Spleen (tissue), 11 donors: Measurements from ENCODE around the gene PLAGL1. TPM values are rescaled to one million over a fixed set of nuclear protein-coding genes. Genes with fewer than 3 reads are reported as not detected.
A peak's percentile ranks its signal among the peaks of the same experiment; 100 is the strongest.

Experiments
- DNase-seq: peaks from one replicate; pipeline ENCODE4 v3.0.0-alpha.2; 2020
- H3K27ac ChIP-seq, 8 donors: fragments of 200-600 bp; sonication (generic) in 7 of 8; 1 replicate in 4 of 8; 2 replicates in 4 of 8; pipeline versions ENCODE4 v1.5.0 to v1.8.0; 2016 to 2021; ENCODE audit warnings: inconsistent platforms in 4 of 8, mild to moderate bottlenecking in 4 of 8, moderate library complexity in 1 of 8
- H3K27me3 ChIP-seq, 7 donors: fragments of 200-600 bp; sonication (generic) in 6 of 7; replicated peaks in 1 of 7; 1 replicate in 4 of 7; 2 replicates in 3 of 7; pipeline versions ENCODE4 v1.5.0 to v1.8.0; 2016 to 2021; ENCODE audit warnings: inconsistent platforms in 3 of 7, mild to moderate bottlenecking in 1 of 7
- H3K36me3 ChIP-seq, 6 donors: fragments of 200-600 bp; sonication (generic) in 5 of 6; 1 replicate in 4 of 6; 2 replicates in 2 of 6; pipeline versions ENCODE4 v1.5.0 to v1.8.0; 2016 to 2021; ENCODE audit warnings: inconsistent platforms in 2 of 6
- H3K4me1 ChIP-seq, 6 donors: fragments of 200-600 bp; sonication (generic) in 5 of 6; 1 replicate in 3 of 6; 2 replicates in 3 of 6; pipeline versions ENCODE4 v1.5.0 to v1.8.0; 2016 to 2021; ENCODE audit warnings: inconsistent platforms in 3 of 6
- H3K4me3 ChIP-seq, 8 donors: fragments of 200-600 bp; sonication (generic) in 7 of 8; 1 replicate in 4 of 8; 2 replicates in 4 of 8; pipeline versions ENCODE4 v1.5.0 to v1.8.0; 2016 to 2021; ENCODE audit warnings: inconsistent platforms in 4 of 8, mild to moderate bottlenecking in 4 of 8, moderate library complexity in 2 of 8
- H3K9me3 ChIP-seq, 8 donors: fragments of 200-600 bp; sonication (generic) in 7 of 8; 1 replicate in 4 of 8; 2 replicates in 4 of 8; pipeline versions ENCODE4 v1.5.0 to v1.8.0; 2016 to 2021; ENCODE audit warnings: inconsistent platforms in 4 of 8
- POLR2A ChIP-seq, 3 donors: fragments of 450-650 bp; IDR thresholded peaks; one replicate each; pipeline ENCODE4 v1.5.1; 2017; ENCODE audit warnings: antibody characterized with exemption in 3 of 3, mild to moderate bottlenecking in 1 of 3
- POLR2AphosphoS5 ChIP-seq, 3 donors: sonication (generic); formaldehyde crosslinking; IDR thresholded peaks; one replicate each; pipeline ENCODE4 v1.5.1; 2017; ENCODE audit warnings: antibody characterized with exemption in 3 of 3
- WGBS, 5 donors: extraction: QIAGEN DNeasy Blood & Tissue Kit in 3 of 5; methylation state at CpG; one replicate each; pipeline versions ENCODE4 v1.1.5 to v1.1.7; 2013 to 2018; 5-methylcytosine and 5-hydroxymethylcytosine counted together
- intact Hi-C: fragments of 100-400 bp; cut with DNase I; formaldehyde crosslinking; loops from one replicate; pipeline ENCODE4 v1.15.0; 2023; ENCODE audit warnings: low total_unique reads
- polyA plus RNA-seq, 3 donors: library from polyadenylated mRNA; stranded (reverse); fragments of 200-250 nt; gene quantifications; one replicate each; pipeline ENCODE4 v1.2.1, GENCODE V29; 2013
- total RNA-seq, 7 donors: library from RNA; depleted of rRNA in 3 of 7; stranded (reverse); fragments of >200 nt in 3 of 7; fragmentation: NEBNext Ultra II Directional in 4 of 7; extraction: Animal tissue kit (Norgen Biotek cat#: 25700) in 4 of 7; gene quantifications; one replicate each; pipeline versions ENCODE4 v1.1.0 to v1.2.1, GENCODE V29; 2016 to 2021
- TF ChIP-seq, protein P1 (sequence below), 11 experiments: fragments of 200-600 bp in 7 of 11; fragments of 450-650 bp in 4 of 11; sonication (generic) in 4 of 11; IDR thresholded peaks in 8 of 11; conservative IDR thresholded peaks in 3 of 11; 1 replicate in 7 of 11; 2 replicates in 4 of 11; pipeline versions ENCODE4 v1.4.0 to v1.8.0; 2016 to 2021; ENCODE audit warnings: antibody characterized with exemption in 11 of 11, inconsistent platforms in 4 of 11, mild to moderate bottlenecking in 1 of 11
- donor health status: healthy with polysubstance abuse.
- donor health status: DM: no; HTN: no; CAD: no; lungs with moderate emphysema.
- donor health status: DM: no; HTN: no; CAD: no.
- donor health status: Bipolar disorder and iron deficiency.
- donor health status: healthy.
- donor health status: DM: no; HTN: no; CAD: no.
- donor health status: DM: yes; HTN: yes; CAD: no.

The PLAGL1 gene
- total and polyA plus RNA-seq, 10 donors = 7.1 to 34.4 (median 25.3) TPM

DNA sequence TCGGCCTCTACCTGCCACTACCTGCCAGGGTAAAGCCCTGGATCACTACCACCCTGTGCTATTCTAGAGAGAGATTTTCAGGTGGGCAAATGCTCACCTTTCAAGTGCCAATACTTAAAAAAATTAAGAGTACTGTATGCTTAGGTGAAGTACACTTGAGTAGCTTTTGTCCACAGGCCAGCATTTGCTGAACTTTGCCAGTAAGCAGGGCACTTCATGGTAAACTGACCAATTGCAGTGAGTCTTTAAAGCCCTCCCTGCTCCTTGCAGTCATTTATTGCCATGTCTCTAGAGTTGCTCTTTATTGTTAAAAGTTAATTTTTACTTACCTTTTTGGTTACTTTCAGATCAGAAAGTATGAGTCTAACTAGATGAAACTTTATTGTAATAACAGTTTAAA lies 58.5 kb downstream of the PLAGL1 start:
- Histone ChIP-seq H3K4me3 (no peak overlapping the region), H3K4me1 (no peaks in the 10 kb centered on the region), H3K9me3 (peaks cover 0 to 11% (median 0%) of the 10 kb centered on the region in 8 donors), H3K36me3 (peaks cover 0 to 31% (median 7%) of the 10 kb centered on the region in 6 donors), H3K27ac (no peak overlapping the region), H3K27me3 (no peaks in the 10 kb centered on the region)
- intact Hi-C loops = no loop called here
- WGBS, 5 donors = 86 to 100% (median 94%) methylated on average over 1 of the region's 1 CpG
- DNase-seq = no peak
- TF ChIP-seq POLR2A (IDR thresholded peaks at IDR 0.05) = no peak
- no peak for TF ChIP-seq POLR2AphosphoS5 (IDR thresholded peaks at IDR 0.05)

DNA sequence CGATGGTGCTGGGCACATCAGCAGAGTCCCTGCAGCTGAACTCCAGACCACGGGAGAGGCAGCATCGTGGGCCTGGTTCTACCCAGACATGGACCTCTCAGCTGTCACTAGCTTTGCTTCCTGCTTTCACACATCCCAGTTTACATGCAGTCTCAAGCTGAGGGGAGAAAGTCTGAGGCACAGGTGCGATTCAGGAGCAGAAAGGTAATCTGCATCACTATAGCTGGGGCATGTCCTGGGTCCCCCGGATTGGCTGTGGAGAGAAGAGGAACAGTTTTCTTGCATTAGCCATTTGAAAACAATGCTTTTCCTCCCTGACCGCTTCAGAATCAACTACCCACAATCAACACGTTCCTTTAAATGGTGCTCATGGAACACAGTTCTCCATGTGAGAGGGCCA lies 59.9 kb downstream of the PLAGL1 start:
- Histone ChIP-seq H3K4me3 (no peak overlapping the region), H3K9me3 (peaks cover 0 to 11% (median 0%) of the 10 kb centered on the region in 8 donors), H3K36me3 (peaks cover 0 to 31% (median 7%) of the 10 kb centered on the region in 6 donors), H3K4me1 (no peaks in the 10 kb centered on the region), H3K27me3 (no peaks in the 10 kb centered on the region), H3K27ac (no peak overlapping the region)
- intact Hi-C loops = no loop called here
- TF ChIP-seq, protein P1, sequence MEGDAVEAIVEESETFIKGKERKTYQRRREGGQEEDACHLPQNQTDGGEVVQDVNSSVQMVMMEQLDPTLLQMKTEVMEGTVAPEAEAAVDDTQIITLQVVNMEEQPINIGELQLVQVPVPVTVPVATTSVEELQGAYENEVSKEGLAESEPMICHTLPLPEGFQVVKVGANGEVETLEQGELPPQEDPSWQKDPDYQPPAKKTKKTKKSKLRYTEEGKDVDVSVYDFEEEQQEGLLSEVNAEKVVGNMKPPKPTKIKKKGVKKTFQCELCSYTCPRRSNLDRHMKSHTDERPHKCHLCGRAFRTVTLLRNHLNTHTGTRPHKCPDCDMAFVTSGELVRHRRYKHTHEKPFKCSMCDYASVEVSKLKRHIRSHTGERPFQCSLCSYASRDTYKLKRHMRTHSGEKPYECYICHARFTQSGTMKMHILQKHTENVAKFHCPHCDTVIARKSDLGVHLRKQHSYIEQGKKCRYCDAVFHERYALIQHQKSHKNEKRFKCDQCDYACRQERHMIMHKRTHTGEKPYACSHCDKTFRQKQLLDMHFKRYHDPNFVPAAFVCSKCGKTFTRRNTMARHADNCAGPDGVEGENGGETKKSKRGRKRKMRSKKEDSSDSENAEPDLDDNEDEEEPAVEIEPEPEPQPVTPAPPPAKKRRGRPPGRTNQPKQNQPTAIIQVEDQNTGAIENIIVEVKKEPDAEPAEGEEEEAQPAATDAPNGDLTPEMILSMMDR (IDR thresholded peaks at IDR 0.05 in 8 of 11, conservative IDR thresholded peaks at IDR 0.05 in 3 of 11) = no peak
- TF ChIP-seq POLR2A (IDR thresholded peaks at IDR 0.05) (no peak), POLR2AphosphoS5 (IDR thresholded peaks at IDR 0.05) (no peak)
- no peak for DNase-seq
- 90 to 97% (median 93%) methylated on average over 7 of the region's 7 CpGs for WGBS, 5 donors

DNA sequence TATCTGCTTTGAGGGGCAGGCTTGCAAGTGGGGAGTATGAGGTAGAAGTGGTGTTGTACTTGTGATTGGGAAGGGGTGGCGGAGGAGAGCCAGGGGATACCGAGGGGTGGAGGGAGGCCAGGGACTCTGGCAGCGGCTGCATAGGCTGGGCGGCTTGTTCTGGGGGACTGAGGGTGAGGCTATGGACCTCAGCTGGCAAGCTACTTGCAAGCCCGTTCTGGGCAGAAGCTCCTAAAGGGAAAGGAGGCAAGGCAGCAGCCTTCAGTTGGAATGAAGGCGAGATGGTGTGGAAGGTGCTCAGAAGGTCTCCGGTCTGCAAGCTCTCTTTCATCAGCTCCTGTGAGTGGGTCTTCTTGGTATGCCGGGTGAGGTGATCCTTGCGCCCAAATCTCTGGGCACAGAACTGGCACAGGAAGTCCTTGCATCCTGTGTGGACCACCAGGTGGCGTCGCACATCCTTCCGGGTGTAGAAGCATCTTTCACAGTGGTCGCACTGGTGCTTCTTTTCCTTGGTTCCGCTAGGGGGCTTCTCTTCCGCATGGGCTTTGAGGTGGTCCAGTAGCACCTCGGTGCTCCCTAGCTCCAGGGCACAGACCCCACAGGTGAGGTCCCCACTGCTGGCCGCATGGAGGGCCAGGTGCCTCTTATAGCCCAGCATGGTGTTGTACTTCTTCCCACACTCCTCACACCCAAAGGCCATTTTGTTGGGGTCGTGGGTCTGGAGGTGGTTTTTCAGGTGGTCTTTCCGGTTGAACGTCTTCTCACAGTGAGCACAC lies 66.0 kb downstream of the PLAGL1 start:
- intact Hi-C loops = no loop called here
- peak; percentile 87 for DNase-seq
- Histone ChIP-seq H3K36me3 (peaks cover 0 to 13% (median 0%) of the 10 kb centered on the region in 6 donors), H3K4me3 (no peak overlapping the region), H3K27me3 (no peaks in the 10 kb centered on the region), H3K9me3 (peaks cover 0 to 2% (median 0%) of the 10 kb centered on the region in 8 donors), H3K27ac (no peak overlapping the region), H3K4me1 (no peaks in the 10 kb centered on the region)
- WGBS, 5 donors = 65 to 75% (median 69%) methylated on average over 19 to 20 of the region's 20 CpGs
- no peak for TF ChIP-seq POLR2A (IDR thresholded peaks at IDR 0.05)
- TF ChIP-seq, protein P1 (IDR thresholded peaks at IDR 0.05 in 8 of 11, conservative IDR thresholded peaks at IDR 0.05 in 3 of 11) = peak in 10 of 11 experiments; percentile 7 to 65 (median 48)

DNA sequence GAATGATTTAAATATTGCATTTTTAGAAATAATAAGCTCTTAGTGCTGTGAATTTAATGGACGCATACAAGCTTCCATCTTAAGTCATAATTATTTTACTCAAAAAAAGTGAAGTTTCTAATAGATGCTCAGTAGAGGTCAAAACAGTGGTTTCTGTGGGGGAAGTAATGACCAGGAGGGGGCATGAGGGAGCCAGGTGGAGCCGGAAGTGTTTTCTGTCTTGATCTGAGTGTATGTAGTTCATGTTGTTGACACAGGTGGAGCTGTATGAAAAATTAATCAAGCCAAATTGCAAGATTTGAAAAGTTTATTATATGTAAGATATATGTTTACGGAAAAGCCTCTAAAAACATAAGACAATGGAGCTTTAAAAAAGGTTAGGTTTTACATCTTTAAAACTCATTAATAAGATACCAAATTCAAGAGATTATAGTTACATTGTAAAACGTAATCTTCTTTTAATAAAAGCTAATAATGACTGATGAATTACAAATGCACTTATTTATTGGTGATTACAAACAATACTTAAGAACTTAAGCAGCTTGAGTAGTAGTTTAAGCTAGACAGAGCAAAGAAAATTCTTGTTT lies 68.0 kb downstream of the PLAGL1 start:
- DNase-seq = no peak
- 36 to 64% (median 47%) methylated on average over 4 of the region's 4 CpGs for WGBS, 5 donors
- no peaks in the 10 kb centered on the region for H3K27me3 ChIP-seq
- TF ChIP-seq, protein P1 (IDR thresholded peaks at IDR 0.05 in 8 of 11, conservative IDR thresholded peaks at IDR 0.05 in 3 of 11) = peak; percentile 40 to 79 (median 67)
- no peak for TF ChIP-seq POLR2A (IDR thresholded peaks at IDR 0.05)
- H3K36me3 ChIP-seq = peaks cover 0 to 6% (median 0%) of the 10 kb centered on the region in 6 donors
- H3K27ac ChIP-seq = no peak overlapping the region
- H3K4me3 ChIP-seq = no peak overlapping the region
- H3K4me1 ChIP-seq = no peaks in the 10 kb centered on the region
- H3K9me3 ChIP-seq = no peaks in the 10 kb centered on the region
- intact Hi-C loops = no loop called here
